Measurements from ENCODE around the gene HAAO.
A peak's percentile ranks its signal among the peaks of the same experiment; 100 is the strongest.

The HAAO gene

GRCh38 chr2:42804891-42805290 is 12.5 kb upstream of the HAAO start:
- peaks cover 44% of the 10 kb centered on the region for H3K4me1 Mint-ChIP-seq
- H3K4me3 Mint-ChIP-seq: no peak overlapping the region
- H3K27ac Mint-ChIP-seq: peak overlapping the region in 1 of 3 experiments; percentile 29

GRCh38 chr2:42804338-42804737 is 12.0 kb upstream of the HAAO start:
- no peak for TF ChIP-seq CTCF (IDR thresholded peaks at IDR 0.05; ENCODE audit: unreplicated experiment in 3 of 3)
- peaks cover 44% of the 10 kb centered on the region for H3K4me1 Mint-ChIP-seq
- H3K9me3 Mint-ChIP-seq: peaks cover 3% of the 10 kb centered on the region
- no peaks in the 10 kb centered on the region for H3K27me3 Mint-ChIP-seq (ENCODE audit: low read depth)
- peaks cover 9% of the 10 kb centered on the region for H3K36me3 Mint-ChIP-seq (ENCODE audit: low read depth)
- no peak overlapping the region for H3K27ac Mint-ChIP-seq
- H3K4me3 Mint-ChIP-seq: no peak overlapping the region

More at GRCh38 chr2:42804891-42805290, 12.5 kb upstream of the HAAO start:
- Mint-ChIP-seq H3K9me3 (peaks cover 3% of the 10 kb centered on the region), H3K27me3 (ENCODE audit: low read depth) (no peaks in the 10 kb centered on the region), H3K36me3 (ENCODE audit: low read depth) (peaks cover 9% of the 10 kb centered on the region)
- no peak for TF ChIP-seq CTCF (IDR thresholded peaks at IDR 0.05; ENCODE audit: unreplicated experiment in 3 of 3)

GRCh38 chr2:42802150-42802549 is 9.8 kb upstream of the HAAO start:
- peaks cover 13% of the 10 kb centered on the region for H3K36me3 Mint-ChIP-seq (ENCODE audit: low read depth)
- H3K27ac Mint-ChIP-seq: peak overlapping the region in 1 of 3 experiments; percentile 79
- H3K4me3 Mint-ChIP-seq: no peak overlapping the region
- H3K4me1 Mint-ChIP-seq: peaks cover 32% of the 10 kb centered on the region
- no peaks in the 10 kb centered on the region for H3K27me3 Mint-ChIP-seq (ENCODE audit: low read depth)
- TF ChIP-seq CTCF (IDR thresholded peaks at IDR 0.05; ENCODE audit: unreplicated experiment in 3 of 3): no peak
- peaks cover 3% of the 10 kb centered on the region for H3K9me3 Mint-ChIP-seq

GRCh38 chr2:42801381-42801780 is 9.0 kb upstream of the HAAO start:
- H3K4me1 Mint-ChIP-seq: peaks cover 30% of the 10 kb centered on the region
- TF ChIP-seq CTCF (IDR thresholded peaks at IDR 0.05; ENCODE audit: unreplicated experiment in 3 of 3): no peak

GRCh38 chr2:42800981-42801380 is 8.6 kb upstream of the HAAO start:
- TF ChIP-seq CTCF (IDR thresholded peaks at IDR 0.05; ENCODE audit: unreplicated experiment in 3 of 3): no peak
- Mint-ChIP-seq H3K27ac (peak overlapping the region; percentile 20 to 81 (median 79)), H3K9me3 (peaks cover 3% of the 10 kb centered on the region), H3K4me3 (no peak overlapping the region), H3K36me3 (ENCODE audit: low read depth) (peaks cover 19% of the 10 kb centered on the region), H3K4me1 (peaks cover 31% of the 10 kb centered on the region), H3K27me3 (ENCODE audit: low read depth) (no peaks in the 10 kb centered on the region)

More at GRCh38 chr2:42801381-42801780, 9.0 kb upstream of the HAAO start:
- peak overlapping the region in 1 of 3 experiments; percentile 13 for H3K4me3 Mint-ChIP-seq
- no peaks in the 10 kb centered on the region for H3K27me3 Mint-ChIP-seq (ENCODE audit: low read depth)
- peak overlapping the region; percentile 20 to 81 (median 79) for H3K27ac Mint-ChIP-seq
- peaks cover 17% of the 10 kb centered on the region for H3K36me3 Mint-ChIP-seq (ENCODE audit: low read depth)
- H3K9me3 Mint-ChIP-seq: peaks cover 3% of the 10 kb centered on the region

- Mint-ChIP-seq H3K36me3 (ENCODE audit: low read depth) (peaks cover 23% of the 10 kb centered on the region), H3K27me3 (ENCODE audit: low read depth) (no peaks in the 10 kb centered on the region), H3K27ac (peak overlapping the region; percentile 20 to 81 (median 79)), H3K4me3 (no peak overlapping the region), H3K4me1 (peaks cover 35% of the 10 kb centered on the region), H3K9me3 (peaks cover 3% of the 10 kb centered on the region)
- TF ChIP-seq CTCF (IDR thresholded peaks at IDR 0.05; ENCODE audit: unreplicated experiment in 3 of 3): no peak
Observed at GRCh38 chr2:42800461-42800962, 8.1 kb upstream of the HAAO start.

Measured in nephron (organoid).